Activated CD4-positive, CD25-positive, alpha-beta regulatory T cell treated with anti-CD3 and anti-CD28 coated beads, Interleukin-2, amount 50 U/mL, for 72 hours (primary cell): ENCODE data around the gene CD200.

Experiments
- DNase-seq: peaks from one replicate; pipeline ENCODE4 v3.0.0; 2021

Gene CD200

GRCh38 chr3:112333381-112334317 is 693 bp downstream of the CD200 start:
- peak; percentile 37 for DNase-seq

- no peak for DNase-seq
These were observed 1.9 kb downstream of the CD200 start for GRCh38 chr3:112334691-112335433.

DNA sequence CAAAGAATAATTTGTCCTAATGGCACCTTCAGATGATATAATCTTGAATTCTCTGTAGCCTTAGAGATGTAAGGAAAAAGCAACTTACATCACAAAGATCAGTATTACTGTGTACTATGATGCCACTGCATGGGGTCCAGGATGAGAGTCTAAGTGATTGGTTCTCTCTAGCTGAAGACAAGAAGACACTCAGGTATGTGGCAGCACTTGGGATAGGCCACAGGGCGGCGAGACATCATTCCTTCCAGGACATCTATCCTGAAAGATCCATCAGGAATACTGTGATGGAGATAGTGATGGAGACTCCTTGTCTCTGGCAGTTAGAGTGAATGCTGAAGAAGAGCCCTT is 2.5 kb downstream of the CD200 start:
- DNase-seq = no peak

DNA sequence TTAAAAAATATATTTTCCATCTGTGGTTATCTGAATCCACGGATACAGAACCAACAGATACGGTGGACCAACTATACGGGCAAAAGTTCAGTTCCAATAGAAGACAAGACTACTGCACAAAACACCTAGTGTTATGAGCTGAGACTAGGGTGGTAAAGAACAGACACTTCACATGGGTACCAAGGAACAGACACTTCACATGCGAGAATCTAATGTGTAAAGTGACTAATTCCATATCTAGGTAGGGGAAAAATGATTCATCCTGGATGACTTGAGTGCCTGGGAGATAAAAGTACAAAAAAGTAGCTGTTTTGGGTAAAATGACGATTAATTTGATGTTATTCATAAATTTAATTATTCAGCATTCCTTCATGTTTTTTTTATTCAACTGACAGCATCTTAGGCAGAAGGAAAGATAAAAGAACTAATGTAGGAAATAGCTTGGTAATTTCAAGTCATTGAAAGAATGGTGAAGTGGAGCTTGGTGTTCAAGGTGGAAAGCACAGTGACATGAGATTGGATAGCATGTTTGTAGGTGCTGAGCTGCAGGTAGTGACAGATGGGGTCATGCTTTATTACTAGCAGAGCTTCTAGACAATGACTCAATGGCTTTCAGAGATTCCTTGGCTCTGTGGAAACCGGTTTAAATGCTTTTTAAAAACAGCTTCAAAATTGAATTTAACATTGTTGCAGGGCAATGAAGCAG is 5.2 kb downstream of the CD200 start:
- DNase-seq = no peak

DNA sequence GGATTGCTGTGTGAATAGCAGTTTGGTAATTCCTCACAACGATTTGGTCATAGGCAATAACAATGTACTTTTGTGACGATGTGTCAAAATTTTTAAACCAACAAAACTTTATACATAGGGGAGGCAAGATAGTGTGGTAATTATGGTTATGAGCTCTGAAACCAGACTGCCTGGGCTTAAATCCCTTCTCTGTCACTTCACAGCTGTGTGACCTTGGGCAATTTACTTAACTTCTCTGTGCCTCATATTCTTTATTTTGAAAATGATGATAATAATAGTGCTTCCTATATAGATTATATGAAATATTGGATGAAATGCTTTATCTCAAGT is 5.7 kb downstream of the CD200 start:
- DNase-seq = no peak

DNA sequence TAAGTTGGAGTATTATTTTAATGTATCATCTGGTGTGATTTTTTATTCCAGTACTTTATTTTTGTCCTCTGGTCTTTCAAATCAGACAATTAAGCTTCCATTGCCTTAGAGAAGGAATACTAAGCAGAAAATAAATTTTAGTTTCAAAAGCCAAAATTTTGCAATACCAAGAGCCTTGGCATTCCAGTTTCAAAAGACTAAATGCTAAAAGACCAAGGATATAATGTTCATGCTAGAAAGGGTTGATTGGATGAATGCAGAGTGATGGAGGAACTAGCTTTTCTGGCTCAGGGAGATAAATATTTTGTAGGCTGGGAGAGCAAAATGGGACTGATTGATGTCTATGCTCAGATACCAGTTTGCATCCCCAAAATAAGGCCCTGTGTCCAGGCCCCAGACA is 6.2 kb downstream of the CD200 start:
- no peak for DNase-seq

DNA sequence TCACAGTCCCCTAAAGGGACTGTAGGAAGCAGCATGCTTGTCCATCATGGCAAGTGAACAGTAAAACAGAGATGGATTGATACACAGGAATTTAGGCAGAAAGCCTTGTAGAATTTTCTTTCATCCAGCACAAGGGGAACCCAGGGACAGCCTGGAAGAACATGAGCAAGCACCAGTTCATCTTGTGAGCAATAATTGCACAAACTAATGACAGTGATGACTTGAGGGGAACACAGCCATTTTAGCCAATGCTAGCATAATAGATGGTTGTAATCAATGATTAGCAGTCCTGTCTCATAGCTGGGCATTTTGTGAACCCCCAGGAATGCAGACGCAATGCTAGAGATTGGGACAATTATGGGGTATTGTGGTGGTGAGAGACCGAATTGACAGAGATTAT is 6.7 kb downstream of the CD200 start:
- no peak for DNase-seq

DNA sequence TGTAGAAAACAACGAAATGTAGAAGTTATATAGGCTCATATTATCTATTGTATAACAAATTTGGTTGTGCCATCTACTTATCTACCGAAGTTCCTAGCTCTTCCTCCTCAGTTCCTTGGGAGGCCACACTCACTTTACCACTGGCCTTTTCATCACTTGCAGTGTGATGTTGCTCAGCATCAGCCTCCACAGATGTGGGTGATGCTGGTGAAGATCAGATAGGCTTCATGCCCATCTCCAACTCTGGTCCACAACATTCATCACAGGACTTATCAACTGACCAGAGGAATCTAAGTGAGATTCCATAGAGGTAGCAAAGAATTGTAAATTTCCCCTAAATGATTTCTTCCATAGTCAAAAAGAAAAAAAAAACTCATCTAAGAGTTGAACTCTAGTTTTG is 8.4 kb downstream of the CD200 start:
- no peak for DNase-seq

- no peak for DNase-seq
These were observed 12.7 kb downstream of the CD200 start for GRCh38 chr3:112345681-112346080.

GRCh38 chr3:112346491-112347122 is 13.7 kb downstream of the CD200 start:
- no peak for DNase-seq

- no peak for DNase-seq
These were observed 16.0 kb downstream of the CD200 start for GRCh38 chr3:112348943-112349342.

DNA sequence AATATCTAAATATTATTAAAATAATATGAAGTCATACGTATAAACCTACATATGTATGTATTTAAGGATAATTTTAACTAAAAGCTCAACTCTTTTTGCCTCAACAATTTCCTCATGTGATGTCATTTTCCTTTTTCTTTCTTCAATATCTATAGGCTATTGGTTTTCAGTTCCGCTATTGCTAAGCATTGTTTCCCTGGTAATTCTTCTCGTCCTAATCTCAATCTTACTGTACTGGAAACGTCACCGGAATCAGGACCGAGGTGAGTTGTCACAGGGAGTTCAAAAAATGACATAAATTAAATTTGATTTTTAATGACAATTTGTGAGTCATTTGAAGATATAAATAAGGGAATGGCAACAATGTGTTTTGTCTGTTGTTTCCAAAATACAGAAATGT is 16.6 kb downstream of the CD200 start:
- no peak for DNase-seq

GRCh38 chr3:112350018-112350810 is 17.3 kb downstream of the CD200 start:
- DNase-seq = no peak

GRCh38 chr3:112351036-112351435 is 18.1 kb downstream of the CD200 start:
- DNase-seq = no peak

DNA sequence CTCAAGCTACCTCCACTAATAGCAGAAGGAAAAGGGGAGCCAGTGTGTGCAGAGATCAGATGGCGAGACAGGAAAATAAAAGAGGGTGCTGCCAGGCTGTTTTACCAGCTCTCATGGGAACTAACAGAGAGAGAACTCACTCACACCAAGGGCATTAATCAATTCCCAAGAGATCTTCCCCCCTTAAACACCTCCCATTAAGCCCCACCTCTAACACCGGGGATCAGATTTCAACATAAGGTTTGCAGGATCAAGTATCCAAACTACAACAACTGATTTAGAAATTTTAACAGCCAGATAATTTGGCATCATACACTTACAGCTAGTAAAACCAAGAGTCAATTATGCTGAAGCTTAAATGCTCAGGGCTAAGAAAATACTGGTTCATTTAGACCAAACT is 18.9 kb downstream of the CD200 start:
- DNase-seq = no peak

- DNase-seq = no peak
These were observed 19.8 kb downstream of the CD200 start for GRCh38 chr3:112352720-112353119.

DNA sequence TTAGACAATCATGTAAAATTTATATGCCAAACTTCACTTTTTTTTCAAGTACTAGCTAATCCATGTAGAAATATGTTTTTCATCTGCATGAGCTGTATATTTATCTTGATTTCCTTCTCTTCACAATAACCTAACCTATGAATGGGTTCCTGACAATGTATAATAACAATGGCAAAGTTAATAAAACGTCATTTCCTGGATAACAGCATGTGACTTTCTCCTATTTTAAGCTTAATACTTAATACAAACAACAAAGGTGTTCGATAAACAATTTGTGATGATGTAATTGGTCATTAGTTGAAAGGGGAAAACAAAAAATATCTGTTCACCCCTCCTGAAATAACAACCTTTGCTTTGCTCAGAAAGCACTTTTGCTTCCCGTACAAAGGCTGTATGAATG is 20.4 kb downstream of the CD200 start:
- no peak for DNase-seq

DNA sequence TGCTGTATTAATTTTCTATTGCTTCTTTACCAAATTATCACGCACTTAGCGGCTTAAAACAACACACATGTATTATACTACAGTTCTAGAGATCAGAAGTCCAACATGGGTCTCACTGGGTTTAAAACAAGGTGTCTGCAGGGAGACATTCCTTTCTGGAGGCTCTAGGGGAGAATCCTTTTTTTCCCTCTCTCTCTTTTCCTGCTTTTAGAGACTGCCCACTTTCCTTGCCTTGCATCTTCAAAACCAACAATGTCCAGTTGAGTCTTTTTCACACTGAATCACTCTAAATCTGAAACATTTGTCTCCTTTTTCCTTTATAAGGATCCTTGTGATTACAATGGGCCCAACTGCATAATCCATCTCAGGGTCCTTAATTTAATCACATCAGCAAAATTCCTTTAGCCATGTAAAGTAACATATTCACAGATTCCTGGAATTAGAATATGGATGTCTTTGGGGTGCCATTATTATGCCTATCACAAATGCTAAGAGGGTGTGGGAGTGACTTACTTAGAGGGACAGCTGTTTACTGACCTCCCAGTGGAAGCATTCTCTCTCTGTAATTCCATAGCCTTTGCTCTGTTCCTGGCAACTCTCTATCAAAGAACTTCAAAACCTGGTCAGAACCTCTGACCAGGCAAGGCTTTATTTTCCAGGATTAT is 21.8 kb downstream of the CD200 start:
- no peak for DNase-seq

DNA sequence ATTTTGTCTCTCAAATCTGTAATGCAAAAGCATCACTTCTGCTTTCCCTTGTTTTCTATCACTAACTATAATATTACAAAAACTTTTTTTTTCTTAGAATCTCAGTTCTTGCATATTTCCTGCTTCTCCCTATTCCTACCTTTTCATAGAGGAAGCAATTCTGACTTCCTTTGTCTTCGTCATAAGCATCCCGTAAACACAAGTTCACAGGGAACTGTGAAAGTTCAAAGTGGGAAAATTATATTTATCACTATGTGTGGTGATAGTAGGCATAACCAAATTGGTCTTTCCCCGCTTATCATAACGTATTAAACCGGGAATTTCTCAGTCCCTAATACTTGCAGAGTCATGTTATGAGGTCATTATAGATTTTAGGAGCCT is 22.3 kb downstream of the CD200 start:
- no peak for DNase-seq

GRCh38 chr3:112357930-112358780 is 25.2 kb downstream of the CD200 start:
- DNase-seq = no peak

DNA sequence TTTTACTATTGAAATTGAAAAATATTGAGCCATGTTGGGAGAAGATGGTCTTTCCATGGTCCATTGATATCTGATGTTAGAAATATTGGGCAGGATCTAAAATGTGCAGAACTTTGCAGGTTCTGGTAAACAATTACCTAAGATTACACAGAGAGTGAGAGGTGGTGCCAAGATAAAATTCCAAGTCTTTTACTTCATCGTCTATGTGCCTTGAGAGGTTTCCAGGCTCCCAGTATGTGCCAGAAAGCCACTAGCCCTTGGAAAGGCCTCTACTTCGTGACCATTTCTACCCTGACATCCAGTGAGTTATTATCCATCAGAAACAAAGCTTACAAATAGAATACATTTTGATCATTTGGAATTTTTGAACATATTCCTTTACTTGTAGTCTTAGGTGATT is 27.6 kb downstream of the CD200 start:
- DNase-seq = no peak
